Measurements from ENCODE around the gene CNTN3. TPM values are rescaled to one million over a fixed set of nuclear protein-coding genes. Genes with fewer than 3 reads are reported as not detected.

CNTN3 gene
- total RNA-seq, 1 donor from 2014 or later, result 5.2 TPM

GRCh38 chr3:74613521-74614106 lies 845 bp downstream of the CNTN3 start:
- ATAC-seq, result no peak
- no peak for DNase-seq
- intact Hi-C loops (cut with micrococcal nuclease), result no loop called here

GRCh38 chr3:74613060-74613459 lies 1.4 kb downstream of the CNTN3 start:
- DNase-seq, result no peak
- no peak for ATAC-seq
- intact Hi-C loops (cut with micrococcal nuclease), result no loop called here

GRCh38 chr3:74611206-74611605 lies 3.3 kb downstream of the CNTN3 start:
- intact Hi-C loops (cut with micrococcal nuclease), result no loop called here

GRCh38 chr3:74607803-74608202 lies 6.7 kb downstream of the CNTN3 start:
- intact Hi-C loops (cut with micrococcal nuclease), result no loop called here

More at GRCh38 chr3:74611206-74611605, 3.3 kb downstream of the CNTN3 start:
- ATAC-seq (no peak), DNase-seq (no peak)

GRCh38 chr3:74606996-74607395 lies 7.5 kb downstream of the CNTN3 start:
- ATAC-seq, result no peak
- intact Hi-C loops (cut with micrococcal nuclease), result no loop called here

More at GRCh38 chr3:74607803-74608202, 6.7 kb downstream of the CNTN3 start:
- no peak for DNase-seq
- no peak for ATAC-seq

GRCh38 chr3:74605437-74605836 lies 9.0 kb downstream of the CNTN3 start:
- intact Hi-C loops (cut with micrococcal nuclease), result no loop called here
- ATAC-seq, result no peak

More at GRCh38 chr3:74606996-74607395, 7.5 kb downstream of the CNTN3 start:
- DNase-seq, result no peak

GRCh38 chr3:74603292-74603691 lies 11.2 kb downstream of the CNTN3 start:
- DNase-seq, result no peak
- intact Hi-C loops (cut with micrococcal nuclease), result no loop called here
- ATAC-seq, result no peak

More at GRCh38 chr3:74605437-74605836, 9.0 kb downstream of the CNTN3 start:
- DNase-seq, result no peak

- no peak for ATAC-seq
- intact Hi-C loops (cut with micrococcal nuclease), result no loop called here
Observed at GRCh38 chr3:74602471-74602870, 12.0 kb downstream of the CNTN3 start.

GRCh38 chr3:74601793-74602192 lies 12.7 kb downstream of the CNTN3 start:
- intact Hi-C loops (cut with micrococcal nuclease), result no loop called here
- DNase-seq, result no peak
- ATAC-seq, result no peak

More at GRCh38 chr3:74602471-74602870, 12.0 kb downstream of the CNTN3 start:
- no peak for DNase-seq

GRCh38 chr3:74599564-74599963 lies 14.9 kb downstream of the CNTN3 start:
- ATAC-seq (no peak), DNase-seq (no peak)
- intact Hi-C loops (cut with micrococcal nuclease), result no loop called here

- ATAC-seq (no peak), DNase-seq (no peak)
- intact Hi-C loops (cut with micrococcal nuclease), result no loop called here
Observed at GRCh38 chr3:74593152-74593551, 21.3 kb downstream of the CNTN3 start.

- DNase-seq, result no peak
Observed at GRCh38 chr3:74592359-74592758, 22.1 kb downstream of the CNTN3 start.

GRCh38 chr3:74591946-74592345 lies 22.5 kb downstream of the CNTN3 start:
- intact Hi-C loops (cut with micrococcal nuclease), result no loop called here
- ATAC-seq, result no peak

More at GRCh38 chr3:74592359-74592758, 22.1 kb downstream of the CNTN3 start:
- intact Hi-C loops (cut with micrococcal nuclease), result no loop called here
- ATAC-seq, result no peak

GRCh38 chr3:74591342-74591741 lies 23.1 kb downstream of the CNTN3 start:
- DNase-seq, result no peak
- intact Hi-C loops (cut with micrococcal nuclease), result no loop called here

More at GRCh38 chr3:74591946-74592345, 22.5 kb downstream of the CNTN3 start:
- DNase-seq, result no peak

GRCh38 chr3:74590620-74591262 lies 23.7 kb downstream of the CNTN3 start:
- intact Hi-C loops (cut with micrococcal nuclease), result no loop called here
- ATAC-seq (no peak), DNase-seq (no peak)

More at GRCh38 chr3:74591342-74591741, 23.1 kb downstream of the CNTN3 start:
- no peak for ATAC-seq

GRCh38 chr3:74584782-74585181 lies 29.7 kb downstream of the CNTN3 start:
- intact Hi-C loops (cut with micrococcal nuclease), result no loop called here
- ATAC-seq (no peak), DNase-seq (no peak)

- no peak for DNase-seq
- ATAC-seq, result no peak
- intact Hi-C loops (cut with micrococcal nuclease), result no loop called here
Observed at GRCh38 chr3:74582982-74583381, 31.5 kb downstream of the CNTN3 start.

- DNase-seq (no peak), ATAC-seq (no peak)
- intact Hi-C loops (cut with micrococcal nuclease), result no loop called here
Observed at GRCh38 chr3:74575857-74576256, 38.6 kb downstream of the CNTN3 start.

- intact Hi-C loops (cut with micrococcal nuclease), result no loop called here
- ATAC-seq (no peak), DNase-seq (no peak)
Observed at GRCh38 chr3:74571118-74571517, 43.3 kb downstream of the CNTN3 start.
